GM18951 (cell line): Measurements from ENCODE around the gene SEC14L2.
A peak's percentile ranks its signal among the peaks of the same experiment; 100 is the strongest.

ENCODE experiments used
- POLR2A ChIP-seq: IDR thresholded peaks from 4 replicates; pipeline ENCODE4 v1.6.1; 2011; ENCODE audit warnings: mild to moderate bottlenecking; ENCODE audit not compliant: insufficient read length, insufficient read depth; ENCODE audit errors: extremely low read depth
- in situ Hi-C: fragments of 300-500 bp; cut with MboI; formaldehyde crosslinking; loops from one replicate; pipeline ENCODE4 v1.12.0; 2022; ENCODE audit warnings: low sequenced_read_pairs, mixed read lengths, inconsistent platforms; ENCODE audit not compliant: unreplicated experiment

SEC14L2 gene

GRCh38 chr22:30423301-30423958, 26.6 kb downstream of the SEC14L2 start:
- TF ChIP-seq POLR2A, result peak; percentile 88
- in situ Hi-C loops, result no loop called here

- TF ChIP-seq POLR2A, result peak; percentile 76
- in situ Hi-C loops, result no loop called here
These were observed 27.2 kb downstream of the SEC14L2 start for GRCh38 chr22:30423959-30424533.

GRCh38 chr22:30424534-30425326, 27.9 kb downstream of the SEC14L2 start:
- in situ Hi-C loops, result no loop called here
- no peak for TF ChIP-seq POLR2A

GRCh38 chr22:30425327-30425615, 28.5 kb downstream of the SEC14L2 start:
- TF ChIP-seq POLR2A, result no peak
- in situ Hi-C loops, result no loop called here

- peak; percentile 79 for TF ChIP-seq POLR2A
- in situ Hi-C loops, result no loop called here
These were observed 29.0 kb downstream of the SEC14L2 start, which contains the start of gene MTFP1 for GRCh38 chr22:30425616-30426387. Gene MTFP1, plus strand, starts transcription at chr22:30425768. Its CDS starts 112 bp downstream, at chr22:30425880.

GRCh38 chr22:30426388-30427353, 29.9 kb downstream of the SEC14L2 start:
- no peak for TF ChIP-seq POLR2A
- in situ Hi-C loops, result no loop called here

GRCh38 chr22:30427871-30428270, 31.1 kb downstream of the SEC14L2 start:
- TF ChIP-seq POLR2A, result no peak
- in situ Hi-C loops, result no loop called here

- no peak for TF ChIP-seq POLR2A
- in situ Hi-C loops, result no loop called here
These were observed 33.1 kb downstream of the SEC14L2 start for GRCh38 chr22:30429887-30430286.

GRCh38 chr22:30430933-30431332, 34.1 kb downstream of the SEC14L2 start:
- in situ Hi-C loops, result no loop called here
- no peak for TF ChIP-seq POLR2A

GRCh38 chr22:30432096-30432495, 35.3 kb downstream of the SEC14L2 start:
- in situ Hi-C loops, result no loop called here
- no peak for TF ChIP-seq POLR2A

GRCh38 chr22:30432520-30432919, 35.7 kb downstream of the SEC14L2 start:
- in situ Hi-C loops, result no loop called here
- TF ChIP-seq POLR2A, result no peak

GRCh38 chr22:30433227-30433626, 36.4 kb downstream of the SEC14L2 start:
- TF ChIP-seq POLR2A, result no peak
- in situ Hi-C loops, result no loop called here
